Activated CD8-positive, alpha-beta memory T cell treated with anti-CD3 and anti-CD28 coated beads for 36 hours (primary cell): Measurements from ENCODE around the gene EVI2A. TPM values are rescaled to one million over a fixed set of nuclear protein-coding genes. Genes with fewer than 3 reads are reported as not detected.
"Not testable (repeated sequence)": the region's sequence is repeated elsewhere in the genome, so short reads cannot be mapped to it uniquely, and the experiment has no call there.

Experiments used
- CTCF ChIA-PET: fragments of 350-600 bp; sonication (Branson Sonifier 250); formaldehyde crosslinking; loops from one replicate; lab custom pipeline; 2021; ENCODE audit warnings: antibody characterized with exemption; lab: Charles Lee
- POLR2A ChIA-PET: fragments of 350-600 bp; sonication (Branson Sonifier 250); formaldehyde crosslinking; loops from one replicate; lab custom pipeline; 2021; ENCODE audit warnings: antibody characterized with exemption; lab: Charles Lee
- total RNA-seq, 2 experiments: library from RNA; stranded (reverse); gene quantifications; one replicate each; pipeline ENCODE4 v1.2.3, GENCODE V29; 2021

EVI2A gene
- total RNA-seq, 2 experiments from 2014 or later: 37.7 to 38.5 TPM

GRCh38 chr17:31289790-31290189, 31.6 kb downstream of the EVI2A start:
- POLR2A ChIA-PET: no interaction called here
- CTCF ChIA-PET: interaction anchor here (0.6 kb wide), 1 partner anchor 12 kb away, joined by 3 read pairs; no protein-coding TSS in a partner anchor

- POLR2A ChIA-PET, CTCF ChIA-PET: not testable (repeated sequence)
Observed at GRCh38 chr17:31287932-31288331, 33.5 kb downstream of the EVI2A start.

GRCh38 chr17:31286587-31286986, 34.8 kb downstream of the EVI2A start:
- ChIA-PET CTCF (no interaction called here), POLR2A (no interaction called here)

GRCh38 chr17:31283841-31284240, 37.6 kb downstream of the EVI2A start:
- POLR2A ChIA-PET: no interaction called here
- CTCF ChIA-PET: no interaction called here

- CTCF ChIA-PET: interaction anchor here (0.5 kb wide), 1 partner anchor 569 kb away, joined by 4 read pairs; no protein-coding TSS in a partner anchor
- POLR2A ChIA-PET: no interaction called here
Observed at GRCh38 chr17:31281061-31281460, 40.4 kb downstream of the EVI2A start.

- ChIA-PET CTCF (no interaction called here), POLR2A (no interaction called here)
Observed at GRCh38 chr17:31279401-31279800, 42.0 kb downstream of the EVI2A start.

- POLR2A ChIA-PET: no interaction called here
- CTCF ChIA-PET: no interaction called here
Observed at GRCh38 chr17:31275116-31275515, 46.3 kb downstream of the EVI2A start.

- ChIA-PET CTCF (no interaction called here), POLR2A (no interaction called here)
Observed at GRCh38 chr17:31274252-31274651, 47.2 kb downstream of the EVI2A start.

- CTCF ChIA-PET: no interaction called here
Observed at GRCh38 chr17:31273516-31273915, 47.9 kb downstream of the EVI2A start.

GRCh38 chr17:31272803-31273202, 48.6 kb downstream of the EVI2A start:
- CTCF ChIA-PET: no interaction called here
- POLR2A ChIA-PET: no interaction called here

More at GRCh38 chr17:31273516-31273915, 47.9 kb downstream of the EVI2A start:
- POLR2A ChIA-PET: no interaction called here

- CTCF ChIA-PET: no interaction called here
- POLR2A ChIA-PET: no interaction called here
Observed at GRCh38 chr17:31272236-31272635, 49.2 kb downstream of the EVI2A start.

GRCh38 chr17:31269578-31269983, 51.8 kb downstream of the EVI2A start:
- POLR2A ChIA-PET: no interaction called here
- CTCF ChIA-PET: no interaction called here

GRCh38 chr17:31269036-31269577, 52.3 kb downstream of the EVI2A start:
- ChIA-PET POLR2A (no interaction called here), CTCF (no interaction called here)

Other genes starting within 250 kb of the EVI2A start
- gene NF1, start 226.6 kb downstream of the EVI2A start, total RNA-seq: 10 to 100 TPM; 20.4 to 24.0 TPM
- gene OMG, start 24.4 kb downstream of the EVI2A start, total RNA-seq: under 1 TPM in 1 of 2 experiments, not detected in 1; 0.19 TPM
- 10 to 100 TPM; 19.5 to 20.1 TPM for gene EVI2B, start 7.6 kb downstream of the EVI2A start, total RNA-seq
- gene RAB11FIP4, start 70.1 kb upstream of the EVI2A start, total RNA-seq: 10 to 100 TPM; 14.8 to 17.8 TPM